Measurements from ENCODE around the gene ARHGAP26.

- TF ChIP-seq CTCF (IDR thresholded peaks at IDR 0.05; ENCODE audit: low read depth, low read length, missing input control) (no peak), FOXA1 (IDR thresholded peaks at IDR 0.05) (no peak), GABPA (IDR thresholded peaks at IDR 0.05 in 1 of 2, conservative IDR thresholded peaks at IDR 0.05 in 1 of 2) (no peak), ATF3 (IDR thresholded peaks at IDR 0.05) (no peak), HNF4A (conservative IDR thresholded peaks at IDR 0.05) (no peak), REST (IDR thresholded peaks at IDR 0.05) (no peak), ZBTB33 (IDR thresholded peaks at IDR 0.05) (no peak), TAF1 (conservative IDR thresholded peaks at IDR 0.05) (no peak)
Observed at GRCh38 chr5:143080407-143080806, 310.2 kb downstream of the ARHGAP26 start.

Data from liver (tissue), 3 donors.